PC-3 (cell line): ENCODE results near the gene TMEM140. TPM values are rescaled to one million over a fixed set of nuclear protein-coding genes. Genes with fewer than 3 reads are reported as not detected.

Experiments
- ATAC-seq: fragments of 200-7000 bp; cut with Tn5 transposase; 2 replicates; pipeline ENCODE4 v1.9.1; 2020; ENCODE audit warnings: mild to moderate bottlenecking, moderate library complexity
- BruUV-seq: library from RNA; stranded (reverse); fragments of 400-500 nt; replicated peaks from 2 replicates; lab custom pipeline; 2021; lab: Mats Ljungman, UMichigan
- CTCF ChIA-PET: fragments of 300-600 bp; sonication (Branson Sonifier 250); formaldehyde crosslinking; loops from one replicate; lab custom pipeline; 2022; ENCODE audit warnings: antibody characterized with exemption; lab: Charles Lee
- POLR2A ChIA-PET: fragments of 300-600 bp; sonication (Branson Sonifier 250); formaldehyde crosslinking; loops from one replicate; lab custom pipeline; 2022; ENCODE audit warnings: antibody characterized with exemption; ENCODE audit not compliant: unreplicated experiment; lab: Charles Lee
- DNase-seq: peaks from one replicate; pipeline ENCODE4 v3.0.0-alpha.2; 2015
- H2AFZ ChIP-seq: fragments of 300-600 bp; sonication (generic); 2 replicates; pipeline ENCODE4 v1.6.0; 2016; ENCODE audit warnings: antibody characterized with exemption, low read length
- H3F3A ChIP-seq: fragments of 300-600 bp; sonication (generic); one replicate; pipeline ENCODE4 v1.6.0; 2017; ENCODE audit warnings: antibody characterized with exemption, low read length, control low read depth, mild to moderate bottlenecking; ENCODE audit not compliant: unreplicated experiment
- H3K27ac ChIP-seq: fragments of 300-600 bp; sonication (generic); 2 replicates; pipeline ENCODE4 v1.5.1; 2016; ENCODE audit warnings: mild to moderate bottlenecking, low read length
- H3K27me3 ChIP-seq: fragments of 300-600 bp; sonication (generic); 2 replicates; pipeline ENCODE4 v1.6.1; 2016; ENCODE audit warnings: low read length, mixed read lengths
- H3K36me3 ChIP-seq: fragments of 300-600 bp; sonication (generic); 2 replicates; pipeline ENCODE4 v1.6.1; 2016; ENCODE audit warnings: low read depth, mixed run types, low read length, mixed read lengths
- H3K4me1 ChIP-seq: fragments of 300-600 bp; sonication (generic); 2 replicates; pipeline ENCODE4 v1.5.1; 2016; ENCODE audit warnings: low read length; ENCODE audit not compliant: insufficient read depth
- H3K4me2 ChIP-seq: fragments of 300-600 bp; sonication (generic); 2 replicates; pipeline ENCODE4 v1.6.0; 2016; ENCODE audit warnings: low read length
- H3K4me3 ChIP-seq: fragments of 300-600 bp; sonication (generic); 2 replicates; pipeline ENCODE4 v1.5.1; 2016; ENCODE audit warnings: mild to moderate bottlenecking, low read length, mixed read lengths
- H3K79me2 ChIP-seq: fragments of 300-600 bp; sonication (generic); 2 replicates; pipeline ENCODE4 v1.6.1; 2017; ENCODE audit warnings: low read length, mixed read lengths
- H3K9ac ChIP-seq: fragments of 300-600 bp; sonication (generic); 2 replicates; pipeline ENCODE4 v1.6.0; 2016; ENCODE audit warnings: mild to moderate bottlenecking, low read length
- H3K9me2 ChIP-seq: fragments of 300-600 bp; sonication (generic); replicated peaks from 2 replicates; pipeline ENCODE4 v1.6.1; 2016; ENCODE audit warnings: mixed run types, low read length, mixed read lengths
- H3K9me3 ChIP-seq: fragments of 300-600 bp; sonication (generic); 2 replicates; pipeline ENCODE4 v1.6.1; 2016; ENCODE audit warnings: low read length, mixed read lengths
- H4K20me1 ChIP-seq: fragments of 300-600 bp; sonication (generic); 2 replicates; pipeline ENCODE4 v1.6.1; 2016; ENCODE audit warnings: low read length, mixed read lengths
- EZH2 ChIP-seq: fragments of 300-600 bp; sonication (generic); IDR thresholded peaks from one replicate; pipeline ENCODE4 v1.6.1; 2017; ENCODE audit warnings: antibody characterized with exemption, mild to moderate bottlenecking, low read length; ENCODE audit not compliant: unreplicated experiment
- EZH2phosphoT487 ChIP-seq: fragments of 300-600 bp; sonication (generic); IDR thresholded peaks from 2 replicates; pipeline ENCODE4 v1.6.1; 2018; ENCODE audit warnings: mild to moderate bottlenecking, antibody characterized with exemption, low read length, borderline replicate concordance
- intact Hi-C: fragments of 100-400 bp; cut with micrococcal nuclease; formaldehyde crosslinking; loops from 2 replicates; pipeline ENCODE4 v1.9.0; 2023
- total RNA-seq: library from RNA; depleted of rRNA; stranded (reverse); fragments of >200 nt; gene quantifications from 2 replicates; pipeline ENCODE4 v1.2.3, GENCODE V29; 2014
- TF ChIP-seq, protein P1 (sequence below): fragments of 300-600 bp; sonication (generic); conservative IDR thresholded peaks from 2 replicates; pipeline ENCODE4 v1.5.1; 2017; ENCODE audit warnings: antibody characterized with exemption, low read depth, mild to moderate bottlenecking, low read length

TMEM140 gene
- total RNA-seq, 1 experiment from 2014 or later = not detected

DNA sequence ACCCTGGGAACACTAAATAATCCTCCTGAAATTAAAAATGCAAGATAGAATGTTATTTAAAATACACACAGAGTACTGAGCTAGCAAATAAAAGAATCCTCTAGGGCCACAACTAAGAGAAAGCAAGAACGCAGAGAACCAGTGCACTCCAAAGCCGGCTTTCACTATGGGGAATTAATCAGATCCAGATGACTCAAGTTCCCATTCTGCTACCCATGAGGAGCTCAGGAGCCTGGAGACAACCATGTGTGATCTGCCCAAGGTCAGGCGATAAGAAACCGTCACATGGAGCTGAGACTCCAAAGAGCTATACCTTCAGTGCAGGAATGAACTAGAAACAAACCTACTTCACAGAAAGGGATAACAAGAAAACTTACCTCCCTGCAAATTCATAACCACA, 42.1 kb downstream of the TMEM140 start:
- Histone ChIP-seq H3K27me3 (no peaks in the 10 kb centered on the region), H3K27ac (no peak overlapping the region), H3F3A (no peaks in the 10 kb centered on the region), H4K20me1 (no peaks in the 10 kb centered on the region), H3K36me3 (no peaks in the 10 kb centered on the region), H3K9ac (no peak overlapping the region), H3K79me2 (no peaks in the 10 kb centered on the region), H3K4me3 (no peak overlapping the region), H3K4me1 (no peaks in the 10 kb centered on the region), H3K9me2 (no peaks in the 10 kb centered on the region), H3K4me2 (no peak overlapping the region), H3K9me3 (no peaks in the 10 kb centered on the region), H2AFZ (no peak overlapping the region)
- ATAC-seq (no peak), DNase-seq (no peak)
- BruUV-seq = no TSS peak
- TF ChIP-seq EZH2phosphoT487 = no peak
- TF ChIP-seq, protein P1, sequence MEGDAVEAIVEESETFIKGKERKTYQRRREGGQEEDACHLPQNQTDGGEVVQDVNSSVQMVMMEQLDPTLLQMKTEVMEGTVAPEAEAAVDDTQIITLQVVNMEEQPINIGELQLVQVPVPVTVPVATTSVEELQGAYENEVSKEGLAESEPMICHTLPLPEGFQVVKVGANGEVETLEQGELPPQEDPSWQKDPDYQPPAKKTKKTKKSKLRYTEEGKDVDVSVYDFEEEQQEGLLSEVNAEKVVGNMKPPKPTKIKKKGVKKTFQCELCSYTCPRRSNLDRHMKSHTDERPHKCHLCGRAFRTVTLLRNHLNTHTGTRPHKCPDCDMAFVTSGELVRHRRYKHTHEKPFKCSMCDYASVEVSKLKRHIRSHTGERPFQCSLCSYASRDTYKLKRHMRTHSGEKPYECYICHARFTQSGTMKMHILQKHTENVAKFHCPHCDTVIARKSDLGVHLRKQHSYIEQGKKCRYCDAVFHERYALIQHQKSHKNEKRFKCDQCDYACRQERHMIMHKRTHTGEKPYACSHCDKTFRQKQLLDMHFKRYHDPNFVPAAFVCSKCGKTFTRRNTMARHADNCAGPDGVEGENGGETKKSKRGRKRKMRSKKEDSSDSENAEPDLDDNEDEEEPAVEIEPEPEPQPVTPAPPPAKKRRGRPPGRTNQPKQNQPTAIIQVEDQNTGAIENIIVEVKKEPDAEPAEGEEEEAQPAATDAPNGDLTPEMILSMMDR = no peak
- no peak for TF ChIP-seq EZH2
- POLR2A ChIA-PET = no interaction called here
- intact Hi-C loops = no loop called here
- CTCF ChIA-PET = no interaction called here

DNA sequence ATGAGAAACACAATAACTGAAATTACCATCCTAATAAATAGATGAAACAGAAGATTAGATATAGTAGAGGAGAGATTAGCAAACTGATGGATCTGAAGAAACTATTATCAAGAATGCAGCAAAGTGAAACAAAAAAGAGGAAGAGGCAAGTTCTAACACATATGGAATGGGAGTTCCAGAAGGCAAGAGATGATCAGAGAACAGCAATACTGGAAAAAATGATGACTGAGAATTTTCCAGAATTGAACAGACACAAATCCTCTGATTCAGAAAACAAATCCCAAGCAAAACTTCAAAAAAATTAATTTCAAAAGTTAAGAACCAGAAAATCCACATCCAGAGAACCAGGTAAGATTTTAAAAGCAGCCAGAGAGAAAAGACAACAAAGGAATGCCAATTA, 42.8 kb downstream of the TMEM140 start:
- ATAC-seq (no peak), DNase-seq (no peak)
- no peaks in the 10 kb centered on the region for H3K79me2 ChIP-seq
- H3K27ac ChIP-seq = no peak overlapping the region
- no TSS peak for BruUV-seq
- H3K4me2 ChIP-seq = no peak overlapping the region
- H4K20me1 ChIP-seq = no peaks in the 10 kb centered on the region
- no peaks in the 10 kb centered on the region for H3K27me3 ChIP-seq
- H3K36me3 ChIP-seq = no peaks in the 10 kb centered on the region
- H3K9ac ChIP-seq = no peak overlapping the region
- no peak overlapping the region for H2AFZ ChIP-seq
- TF ChIP-seq, protein P1 = no peak
- no peak for TF ChIP-seq EZH2
- TF ChIP-seq EZH2phosphoT487 = no peak
- H3K9me3 ChIP-seq = no peaks in the 10 kb centered on the region
- H3K4me3 ChIP-seq = no peak overlapping the region
- no peaks in the 10 kb centered on the region for H3F3A ChIP-seq
- intact Hi-C loops = no loop called here
- CTCF ChIA-PET = no interaction called here
- H3K4me1 ChIP-seq = no peaks in the 10 kb centered on the region
- POLR2A ChIA-PET = no interaction called here
- H3K9me2 ChIP-seq = no peaks in the 10 kb centered on the region

DNA sequence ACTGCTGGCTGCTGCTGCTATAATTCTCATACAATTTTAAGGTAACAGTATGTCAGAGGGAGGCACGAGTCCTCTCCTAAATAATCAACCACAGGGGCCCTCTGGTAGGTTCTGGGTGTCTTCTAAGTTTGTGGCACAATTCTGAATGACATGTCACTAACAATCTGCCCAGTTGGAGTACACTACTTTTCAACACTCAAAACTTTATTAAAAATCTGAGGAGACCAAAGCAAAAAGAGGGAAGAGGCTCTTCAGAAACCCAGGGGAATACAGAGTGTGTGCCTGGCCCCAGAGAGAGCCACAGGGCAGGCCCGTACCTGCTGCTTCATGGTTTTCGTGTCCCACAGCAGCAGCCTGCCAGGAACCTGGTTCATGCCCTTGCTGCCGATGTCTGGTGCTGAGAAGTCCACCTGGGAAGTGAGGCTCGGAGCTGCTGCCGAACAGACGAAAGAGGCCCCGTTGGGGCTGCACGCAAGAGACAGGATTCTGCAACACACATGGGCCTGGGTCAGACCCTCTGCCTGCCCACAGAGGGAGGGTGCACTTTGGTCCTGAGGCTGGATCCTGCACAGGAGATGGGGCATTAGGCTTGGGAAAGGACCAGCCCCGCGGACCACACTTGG, 45.2 kb downstream of the TMEM140 start:
- intact Hi-C loops = no loop called here
- DNase-seq (no peak), ATAC-seq (no peak)
- no peaks in the 10 kb centered on the region for H3K9me3 ChIP-seq
- H3F3A ChIP-seq = no peaks in the 10 kb centered on the region
- H3K9ac ChIP-seq = no peak overlapping the region
- ChIA-PET CTCF (no interaction called here), POLR2A (no interaction called here)
- H3K4me1 ChIP-seq = no peaks in the 10 kb centered on the region
- H2AFZ ChIP-seq = no peak overlapping the region
- no TSS peak for BruUV-seq
- H3K9me2 ChIP-seq = no peaks in the 10 kb centered on the region
- H3K4me3 ChIP-seq = no peak overlapping the region
- H4K20me1 ChIP-seq = no peaks in the 10 kb centered on the region
- no peaks in the 10 kb centered on the region for H3K27me3 ChIP-seq
- no peak for TF ChIP-seq EZH2phosphoT487
- TF ChIP-seq, protein P1 = no peak
- no peak for TF ChIP-seq EZH2
- no peak overlapping the region for H3K27ac ChIP-seq
- H3K79me2 ChIP-seq = no peaks in the 10 kb centered on the region
- H3K36me3 ChIP-seq = no peaks in the 10 kb centered on the region
- no peak overlapping the region for H3K4me2 ChIP-seq
